Panc1 (cell line): ENCODE data around the gene FNIP1. TPM values are rescaled to one million over a fixed set of nuclear protein-coding genes. Genes with fewer than 3 reads are reported as not detected.

Experiments
- ATAC-seq: fragments of 200-7000 bp; cut with Tn5 transposase; 2 replicates; pipeline ENCODE4 v1.9.1; 2020; ENCODE audit warnings: mild to moderate bottlenecking, moderate library complexity
- BruUV-seq: library from RNA; stranded (reverse); fragments of 400-500 nt; replicated peaks from 2 replicates; lab custom pipeline; 2021; lab: Mats Ljungman, UMichigan
- CTCF ChIA-PET: fragments of 300-600 bp; sonication (Branson Sonifier 250); formaldehyde crosslinking; loops from one replicate; lab custom pipeline; 2022; ENCODE audit warnings: antibody characterized with exemption; lab: Charles Lee
- POLR2A ChIA-PET: fragments of 300-600 bp; sonication (Branson Sonifier 250); formaldehyde crosslinking; loops from one replicate; lab custom pipeline; 2022; ENCODE audit warnings: antibody characterized with exemption; lab: Charles Lee
- DNase-seq: peaks from one replicate; pipeline ENCODE4 v3.0.0-alpha.2; 2010; ENCODE audit warnings: low read depth, low spot score
- H3K27ac ChIP-seq: 2 replicates; pipeline ENCODE4 v1.5.1; 2011; ENCODE audit warnings: mild to moderate bottlenecking, low read length, inconsistent platforms
- H3K27me3 ChIP-seq: fragments of 200-500 bp; sonication (Bioruptor generic); 2 replicates; pipeline ENCODE4 v1.6.0; 2014; ENCODE audit warnings: low read length, inconsistent platforms; ENCODE audit not compliant: control insufficient read depth, insufficient read depth
- H3K36me3 ChIP-seq: fragments of 200-500 bp; sonication (Bioruptor generic); 2 replicates; pipeline ENCODE4 v1.5.1; 2014; ENCODE audit warnings: inconsistent platforms, mild to moderate bottlenecking, low read length, moderate library complexity; ENCODE audit not compliant: control insufficient read depth, insufficient read depth
- H3K4me1 ChIP-seq: 2 replicates; pipeline ENCODE4 v1.5.1; 2011; ENCODE audit warnings: inconsistent platforms, mild to moderate bottlenecking, low read length, moderate library complexity; ENCODE audit not compliant: control insufficient read depth, insufficient read depth
- H3K4me3 ChIP-seq, 2 experiments: 2 replicates each; pipeline ENCODE4 v1.5.1; 2011 to 2012; ENCODE audit warnings: low read depth in 2 of 2, low read length in 2 of 2, mild to moderate bottlenecking in 2 of 2, inconsistent platforms in 1 of 2, moderate library complexity in 1 of 2
- H3K9me3 ChIP-seq: fragments of 200-500 bp; sonication (Bioruptor generic); 2 replicates; pipeline ENCODE4 v1.5.1; 2014; ENCODE audit warnings: low read depth, mild to moderate bottlenecking, inconsistent platforms, low read length, moderate library complexity; ENCODE audit not compliant: control insufficient read depth, insufficient read depth
- CTCF ChIP-seq: fragments of 450-650 bp; IDR thresholded peaks from 2 replicates; pipeline ENCODE4 v1.5.1; 2017; ENCODE audit warnings: mild to moderate bottlenecking
- POLR2AphosphoS5 ChIP-seq: IDR thresholded peaks from 2 replicates; pipeline ENCODE4 v1.6.1; 2012; ENCODE audit warnings: mild to moderate bottlenecking, low read depth, low read length, moderate library complexity
- REST ChIP-seq, 2 experiments: IDR thresholded peaks; 2 replicates each; pipeline ENCODE4 v1.6.1; 2011 to 2012; ENCODE audit warnings: low read depth in 2 of 2, control low read depth in 1 of 2, low read length in 1 of 2, mild to moderate bottlenecking in 1 of 2, moderate library complexity in 1 of 2; ENCODE audit not compliant: insufficient read depth in 1 of 2
- SIN3A ChIP-seq: IDR thresholded peaks from 2 replicates; pipeline ENCODE4 v1.6.1; 2012; ENCODE audit warnings: low read depth, mild to moderate bottlenecking, low read length, moderate library complexity, borderline replicate concordance; ENCODE audit not compliant: insufficient read depth
- TCF7L2 ChIP-seq: IDR thresholded peaks from 2 replicates; pipeline ENCODE4 v1.6.1; 2011; ENCODE audit warnings: mild to moderate bottlenecking, low read depth, low read length, inconsistent platforms
- in situ Hi-C: cut with HindIII; loops from 2 replicates; pipeline ENCODE4 v1.10.0; 2016; ENCODE audit warnings: low sequenced_read_pairs, low pct_unique_long_range_greater_than_20kb
- intact Hi-C: fragments of 100-400 bp; cut with micrococcal nuclease; formaldehyde crosslinking; loops from one replicate; pipeline ENCODE4 v1.10.0; 2022; ENCODE audit not compliant: unreplicated experiment
- total RNA-seq: library from RNA; stranded (reverse); gene quantifications from one replicate; pipeline ENCODE4 v1.2.1, GENCODE V29; 2021; ENCODE audit not compliant: unreplicated experiment

FNIP1 gene
- total RNA-seq, 1 experiment from 2014 or later: 48.3 TPM

DNA sequence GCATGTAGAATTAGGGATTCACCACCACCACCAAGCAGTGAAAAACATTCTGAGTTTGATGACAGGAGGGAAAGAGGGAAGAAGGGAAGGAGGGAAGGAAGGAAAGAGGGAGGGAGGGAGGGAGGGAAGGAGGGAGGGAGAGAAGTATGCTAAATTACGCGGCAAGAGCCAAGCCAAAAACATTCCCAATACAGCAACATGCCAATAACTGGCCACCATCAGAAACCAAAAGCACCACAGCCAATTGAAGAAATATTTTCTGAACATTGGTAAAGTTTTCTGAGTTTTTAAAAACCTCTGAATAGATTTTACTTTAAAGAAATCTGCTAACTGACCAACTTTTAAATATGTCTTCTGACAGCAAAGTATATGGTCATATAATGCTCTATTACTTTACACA is 36.0 kb downstream of the FNIP1 start:
- CTCF ChIA-PET: no interaction called here
- POLR2A ChIA-PET: no interaction called here
- Histone ChIP-seq H3K36me3 (no peaks in the 10 kb centered on the region), H3K9me3 (no peaks in the 10 kb centered on the region), H3K27ac (no peak overlapping the region), H3K27me3 (no peaks in the 10 kb centered on the region), H3K4me1 (no peaks in the 10 kb centered on the region; the same call in 1 of the 2 replicates), H3K4me3 (no peak overlapping the region)
- ATAC-seq (no peak), DNase-seq (no peak)
- TF ChIP-seq POLR2AphosphoS5 (no peak), SIN3A (no peak), TCF7L2 (no peak), REST (IDR thresholded peaks at IDR 0.05; ENCODE audit: insufficient read depth in 1 of 2, low read depth in 2 of 2, low read length in 1 of 2) (no peak), CTCF (no peak)
- intact Hi-C loops (no loop called here), in situ Hi-C loops (no loop called here)
- BruUV-seq: no TSS peak

GRCh38 chr5:131759704-131760103 is 37.1 kb downstream of the FNIP1 start:
- H3K4me1 ChIP-seq: no peaks in the 10 kb centered on the region; the same call in 1 of the 2 replicates
- intact Hi-C loops: no loop called here
- no peaks in the 10 kb centered on the region for H3K36me3 ChIP-seq
- in situ Hi-C loops: no loop called here
- no peaks in the 10 kb centered on the region for H3K27me3 ChIP-seq
- ChIA-PET POLR2A (no interaction called here), CTCF (no interaction called here)
- BruUV-seq: no TSS peak
- no peak overlapping the region for H3K27ac ChIP-seq
- DNase-seq: no peak
- TF ChIP-seq POLR2AphosphoS5: no peak
- TF ChIP-seq CTCF: no peak
- no peak for TF ChIP-seq SIN3A
- no peak for TF ChIP-seq TCF7L2
- TF ChIP-seq REST (IDR thresholded peaks at IDR 0.05; ENCODE audit: insufficient read depth in 1 of 2, low read depth in 2 of 2, low read length in 1 of 2): no peak
- no peak for ATAC-seq
- no peaks in the 10 kb centered on the region for H3K9me3 ChIP-seq
- no peak overlapping the region for H3K4me3 ChIP-seq
